Measurements from ENCODE around the gene P2RX2.

The P2RX2 gene

DNA sequence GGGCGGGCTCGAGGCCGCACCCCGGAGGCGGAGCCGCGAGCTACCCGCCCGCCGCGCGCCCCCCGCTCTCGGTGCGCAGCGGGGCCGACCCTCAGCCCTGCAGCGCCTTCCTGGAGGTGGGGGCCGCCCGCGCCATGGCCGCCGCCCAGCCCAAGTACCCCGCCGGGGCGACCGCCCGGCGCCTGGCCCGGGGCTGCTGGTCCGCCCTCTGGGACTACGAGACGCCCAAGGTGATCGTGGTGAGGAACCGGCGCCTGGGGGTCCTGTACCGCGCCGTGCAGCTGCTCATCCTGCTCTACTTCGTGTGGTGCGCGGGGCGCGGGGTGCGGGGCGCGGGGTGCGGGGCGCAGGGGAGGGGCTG, at the start of gene P2RX2:
Gene P2RX2 (plus strand): TSS at position 94 of the 361 bp plus-strand sequence. CDS start 41 bp downstream, at position 135.
- no peak for DNase-seq (ENCODE audit: low read depth)

DNA sequence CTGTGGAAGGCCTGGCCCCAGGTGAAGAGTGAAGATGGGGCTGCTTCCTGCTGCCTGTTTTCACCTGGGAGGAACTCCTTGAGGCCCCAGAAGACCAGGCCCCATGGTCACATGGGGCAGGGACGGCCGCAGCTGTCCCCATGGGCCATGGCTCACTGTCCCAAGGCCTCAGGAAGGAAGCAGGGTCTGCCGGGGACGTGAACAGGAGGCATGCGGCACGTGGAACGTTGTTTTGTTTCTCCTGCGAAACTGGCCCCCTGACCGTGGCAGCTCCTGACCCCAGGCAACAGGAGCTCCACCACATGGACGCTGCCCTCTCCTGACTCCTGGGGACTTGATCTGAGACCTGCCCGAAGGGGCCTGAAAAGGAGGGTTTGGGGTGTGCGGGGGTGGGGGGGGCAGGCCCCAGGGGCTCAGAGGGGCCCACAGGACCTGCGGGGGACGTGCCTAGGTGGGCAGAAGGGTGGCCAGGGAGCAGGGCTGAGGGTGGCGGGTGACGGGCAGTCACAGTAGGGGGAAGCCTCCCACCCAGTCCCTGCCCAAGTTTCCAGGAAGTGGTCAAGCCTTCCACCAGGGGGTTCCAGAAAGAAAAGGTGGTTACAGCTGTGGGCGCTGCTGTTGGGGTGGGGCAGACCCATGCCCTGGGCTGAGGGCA, 49.6 kb upstream of the P2RX2 start:
- no peak for DNase-seq (ENCODE audit: low read depth)

- DNase-seq (ENCODE audit: low read depth), result no peak
These were observed 48.6 kb upstream of the P2RX2 start for GRCh38 chr12:132569856-132570480.

- DNase-seq (ENCODE audit: low read depth), result no peak
These were observed 47.9 kb upstream of the P2RX2 start for GRCh38 chr12:132570635-132571034.

DNA sequence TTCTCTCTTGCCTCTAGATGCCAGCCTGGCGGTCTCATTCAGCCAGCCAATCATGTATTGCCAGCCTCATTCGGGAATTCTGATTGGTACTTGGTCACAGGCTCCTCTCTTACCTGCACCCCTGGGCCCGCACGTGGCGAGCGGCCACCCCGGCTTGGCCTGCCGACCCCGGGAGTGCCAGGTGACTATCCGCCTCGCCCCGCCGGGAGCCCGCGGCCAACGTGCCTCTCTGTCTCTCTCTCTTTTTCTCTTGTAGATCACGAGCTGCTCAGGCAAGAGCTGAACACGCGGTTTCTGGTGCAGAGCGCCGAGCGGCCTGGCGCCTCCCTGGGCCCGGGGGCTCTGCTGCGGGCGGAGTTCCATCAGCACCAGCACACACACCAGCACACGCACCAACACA, 47.5 kb upstream of the P2RX2 start:
- DNase-seq (ENCODE audit: low read depth), result no peak

GRCh38 chr12:132571598-132571997, 47.0 kb upstream of the P2RX2 start:
- DNase-seq (ENCODE audit: low read depth), result no peak

DNA sequence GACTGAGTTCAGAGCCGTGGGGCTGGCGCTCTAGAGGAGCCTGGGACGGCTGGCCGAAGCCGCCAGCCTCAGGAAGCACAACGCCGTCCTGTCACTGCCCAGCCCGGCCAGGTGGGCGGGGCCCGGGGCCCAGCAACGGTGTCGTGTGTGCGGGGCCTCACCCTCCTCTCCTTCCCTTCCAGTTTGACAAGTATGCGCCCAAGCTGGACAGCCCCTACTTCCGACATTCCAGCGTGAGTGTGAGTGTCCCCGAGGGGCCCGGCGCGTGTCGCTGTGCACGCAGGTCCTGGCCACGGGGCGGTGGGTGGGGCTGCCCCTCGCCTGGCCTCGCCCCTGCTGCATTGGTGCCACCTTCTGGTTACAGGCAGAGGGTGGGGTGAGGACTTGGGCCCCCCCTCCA, 46.5 kb upstream of the P2RX2 start:
- DNase-seq (ENCODE audit: low read depth), result no peak

- no peak for DNase-seq (ENCODE audit: low read depth)
These were observed 45.5 kb upstream of the P2RX2 start for GRCh38 chr12:132572801-132573760.

DNA sequence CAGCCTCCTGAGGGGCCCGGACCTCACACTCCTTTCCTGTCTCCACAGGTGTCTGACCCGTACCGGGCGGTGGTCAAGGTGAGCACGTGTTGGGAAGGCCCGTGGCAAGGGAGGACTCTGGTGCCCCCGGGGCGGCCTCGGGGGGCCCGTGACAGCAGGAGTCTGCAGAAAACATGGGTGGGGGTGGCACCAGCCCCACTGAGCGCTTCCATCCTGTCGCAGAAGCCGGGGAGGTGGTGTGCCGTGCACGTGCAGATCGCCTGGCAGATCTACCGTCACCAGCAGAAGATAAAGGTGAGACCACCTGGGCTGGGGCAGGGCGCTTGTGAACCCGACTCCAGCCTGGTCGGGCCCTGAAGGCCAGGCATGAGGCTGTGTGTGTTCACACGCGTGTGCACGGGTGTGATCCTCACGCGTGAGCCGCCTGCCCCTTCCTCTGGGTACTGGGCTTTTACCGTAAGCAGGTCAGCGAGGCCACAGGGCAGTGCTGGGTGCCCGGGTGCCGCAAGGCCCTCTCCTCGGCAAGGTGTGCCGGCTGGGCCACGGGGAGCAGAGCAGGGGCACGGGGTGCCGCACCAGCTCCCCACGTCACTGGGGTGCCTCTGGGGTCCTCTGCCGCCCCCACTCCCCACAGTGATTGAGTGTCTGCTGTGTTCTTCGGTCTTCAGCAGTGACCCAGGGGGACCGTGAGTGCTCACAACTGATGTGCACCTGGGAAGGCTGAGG, 44.1 kb upstream of the P2RX2 start:
- no peak for DNase-seq (ENCODE audit: low read depth)

DNA sequence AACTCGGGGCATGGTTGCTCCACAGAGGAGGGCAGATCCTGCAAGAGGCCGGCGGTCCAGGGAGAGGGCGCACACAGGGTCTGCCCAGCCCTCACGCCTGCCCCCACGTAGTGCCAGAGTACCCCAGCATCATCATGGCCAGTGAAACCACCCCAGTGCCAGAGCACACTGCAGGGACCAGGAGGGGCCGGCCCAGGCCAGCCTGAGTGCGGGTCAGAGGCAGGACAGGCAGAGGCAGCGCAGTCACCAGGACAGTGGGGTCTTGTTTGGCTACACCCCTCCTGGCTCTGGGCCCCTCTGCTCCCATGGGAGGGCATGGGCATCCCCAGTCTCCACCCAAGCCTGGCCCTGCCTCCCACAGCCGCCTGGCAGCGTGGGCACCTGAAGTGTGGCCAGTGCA, 42.9 kb upstream of the P2RX2 start:
- no peak for DNase-seq (ENCODE audit: low read depth)

GRCh38 chr12:132576701-132577100, 41.9 kb upstream of the P2RX2 start:
- DNase-seq (ENCODE audit: low read depth), result no peak

- no peak for DNase-seq (ENCODE audit: low read depth)
These were observed 41.2 kb upstream of the P2RX2 start for GRCh38 chr12:132577191-132577920.

GRCh38 chr12:132578118-132578517, 40.5 kb upstream of the P2RX2 start:
- DNase-seq (ENCODE audit: low read depth), result no peak

DNA sequence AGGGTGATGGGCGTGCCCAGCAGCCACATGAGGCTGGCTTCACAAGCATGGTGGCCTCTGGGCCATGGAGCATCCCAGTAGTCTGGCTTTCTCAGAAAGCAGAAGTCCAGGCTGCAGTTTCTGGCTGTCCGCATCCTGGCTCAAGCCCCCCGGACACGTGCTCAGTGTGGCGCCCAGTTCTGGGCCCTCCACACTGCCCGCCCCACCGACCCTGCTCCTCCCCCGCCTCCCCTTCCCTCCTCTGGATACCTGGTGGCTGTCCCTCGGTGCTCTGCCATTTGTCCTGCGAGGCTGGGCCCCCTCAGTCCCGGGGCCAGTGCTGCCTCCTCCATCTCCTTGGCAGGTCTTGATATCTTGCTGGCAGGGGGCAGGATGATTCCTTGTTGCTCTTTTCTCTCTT, 39.8 kb upstream of the P2RX2 start:
- no peak for DNase-seq (ENCODE audit: low read depth)

GRCh38 chr12:132579744-132580143, 38.8 kb upstream of the P2RX2 start:
- no peak for DNase-seq (ENCODE audit: low read depth)

- DNase-seq (ENCODE audit: low read depth), result no peak
These were observed 37.8 kb upstream of the P2RX2 start for GRCh38 chr12:132580701-132581292.

GRCh38 chr12:132581348-132582057, 37.1 kb upstream of the P2RX2 start:
- no peak for DNase-seq (ENCODE audit: low read depth)

- no peak for DNase-seq (ENCODE audit: low read depth)
These were observed 36.5 kb upstream of the P2RX2 start for GRCh38 chr12:132582058-132582420.

- DNase-seq (ENCODE audit: low read depth), result no peak
These were observed 35.8 kb upstream of the P2RX2 start for GRCh38 chr12:132582582-132583410.

DNA sequence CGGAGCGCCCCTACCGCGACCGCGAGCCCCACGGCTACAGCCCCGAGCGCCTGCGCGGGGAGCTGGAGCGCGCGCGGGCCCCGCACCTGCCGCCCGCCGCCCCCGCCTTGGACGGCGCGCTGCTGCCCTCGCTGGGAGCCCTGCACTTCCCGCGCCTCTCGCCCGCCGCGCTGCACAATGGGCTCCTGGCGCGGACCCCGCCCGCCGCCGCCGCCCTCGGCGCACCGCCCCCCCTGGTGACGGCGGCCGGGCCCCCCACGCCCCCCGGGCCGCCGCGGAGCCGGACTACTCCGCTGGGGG, 35.2 kb upstream of the P2RX2 start:
- DNase-seq (ENCODE audit: low read depth), result no peak

Data from activated T-cell treated with anti-CD3 and anti-CD28 coated beads for 1 hour (primary cell).